Measurements from ENCODE around the gene OPCML. TPM values are rescaled to one million over a fixed set of nuclear protein-coding genes. Genes with fewer than 3 reads are reported as not detected.

OPCML gene
- total and polyA plus RNA-seq, 4 donors = under 0.01 to 0.01 TPM; not detected in 2

- no peak for DNase-seq (ENCODE audit: low spot score)
- no peaks in the 10 kb centered on the region for H3K27me3 ChIP-seq (ENCODE audit: control insufficient read depth in 4 of 4, insufficient read depth in 4 of 4, low read length in 3 of 4)
- TF ChIP-seq MAX (IDR thresholded peaks at IDR 0.05) (no peak), EGR1 (IDR thresholded peaks at IDR 0.05; ENCODE audit: low read depth in 2 of 2) (no peak), SP1 (IDR thresholded peaks at IDR 0.05) (no peak), FOXA1 (IDR thresholded peaks at IDR 0.05) (no peak), RXRA (IDR thresholded peaks at IDR 0.05) (no peak), GABPA (IDR thresholded peaks at IDR 0.05 in 1 of 2, conservative IDR thresholded peaks at IDR 0.05 in 1 of 2) (no peak), ZBTB33 (IDR thresholded peaks at IDR 0.05) (no peak), NR2F2 (IDR thresholded peaks at IDR 0.05) (no peak), HNF4A (conservative IDR thresholded peaks at IDR 0.05) (no peak), YY1 (IDR thresholded peaks at IDR 0.05) (no peak), REST (IDR thresholded peaks at IDR 0.05) (no peak), FOXA2 (IDR thresholded peaks at IDR 0.05) (no peak), JUND (IDR thresholded peaks at IDR 0.05) (no peak)
- TF ChIP-seq, protein P1, sequence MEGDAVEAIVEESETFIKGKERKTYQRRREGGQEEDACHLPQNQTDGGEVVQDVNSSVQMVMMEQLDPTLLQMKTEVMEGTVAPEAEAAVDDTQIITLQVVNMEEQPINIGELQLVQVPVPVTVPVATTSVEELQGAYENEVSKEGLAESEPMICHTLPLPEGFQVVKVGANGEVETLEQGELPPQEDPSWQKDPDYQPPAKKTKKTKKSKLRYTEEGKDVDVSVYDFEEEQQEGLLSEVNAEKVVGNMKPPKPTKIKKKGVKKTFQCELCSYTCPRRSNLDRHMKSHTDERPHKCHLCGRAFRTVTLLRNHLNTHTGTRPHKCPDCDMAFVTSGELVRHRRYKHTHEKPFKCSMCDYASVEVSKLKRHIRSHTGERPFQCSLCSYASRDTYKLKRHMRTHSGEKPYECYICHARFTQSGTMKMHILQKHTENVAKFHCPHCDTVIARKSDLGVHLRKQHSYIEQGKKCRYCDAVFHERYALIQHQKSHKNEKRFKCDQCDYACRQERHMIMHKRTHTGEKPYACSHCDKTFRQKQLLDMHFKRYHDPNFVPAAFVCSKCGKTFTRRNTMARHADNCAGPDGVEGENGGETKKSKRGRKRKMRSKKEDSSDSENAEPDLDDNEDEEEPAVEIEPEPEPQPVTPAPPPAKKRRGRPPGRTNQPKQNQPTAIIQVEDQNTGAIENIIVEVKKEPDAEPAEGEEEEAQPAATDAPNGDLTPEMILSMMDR (IDR thresholded peaks at IDR 0.05; ENCODE audit: low read depth, low read length, missing input control) = no peak
- no peak overlapping the region for H3K9ac ChIP-seq (ENCODE audit: low read depth in 1 of 2, low read length in 2 of 2)
- H3K4me1 ChIP-seq (ENCODE audit: control insufficient read depth in 4 of 4, insufficient read depth in 4 of 4, low read length in 3 of 4) = no peaks in the 10 kb centered on the region
- H3K9me3 ChIP-seq (ENCODE audit: control insufficient read depth in 4 of 4, low read length in 3 of 4) = no peaks in the 10 kb centered on the region
- H3K36me3 ChIP-seq (ENCODE audit: control insufficient read depth in 4 of 4, insufficient read depth in 3 of 4, low read depth in 1 of 4, low read length in 3 of 4) = no peaks in the 10 kb centered on the region
- H3K4me3 ChIP-seq (ENCODE audit: low read depth in 1 of 3, low read length in 3 of 3) = no peak overlapping the region
- no peak overlapping the region for H3K27ac ChIP-seq (ENCODE audit: low read depth in 1 of 2, low read length in 2 of 2)
- WGBS = 91% methylated on average over 5 of the region's 5 CpGs
Observed at GRCh38 chr11:132670921-132671675, 861.2 kb downstream of the OPCML start.

DNA sequence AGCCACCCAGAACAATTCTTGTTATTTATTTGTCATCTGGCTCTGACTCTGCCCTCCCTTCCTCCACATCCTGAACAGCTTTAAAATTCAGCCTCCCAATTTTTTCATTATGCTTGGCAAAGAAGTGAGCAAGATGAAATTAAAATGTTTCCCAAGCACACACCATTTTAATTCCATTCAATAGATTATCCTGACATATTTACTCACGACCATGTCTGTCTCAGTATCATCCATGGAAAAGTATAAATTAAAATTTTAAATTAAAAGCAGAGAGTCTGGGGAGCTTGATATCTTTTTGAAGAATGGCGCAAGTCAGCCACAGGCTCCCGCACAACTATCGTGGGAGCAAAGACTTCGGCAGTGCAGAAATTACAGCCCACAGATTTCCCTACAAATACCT, 862.4 kb downstream of the OPCML start:
- Histone ChIP-seq H3K9ac (ENCODE audit: low read depth in 1 of 2, low read length in 2 of 2) (no peak overlapping the region), H3K9me3 (ENCODE audit: control insufficient read depth in 4 of 4, low read length in 3 of 4) (no peaks in the 10 kb centered on the region), H3K4me3 (ENCODE audit: low read depth in 1 of 3, low read length in 3 of 3) (no peak overlapping the region), H3K36me3 (ENCODE audit: control insufficient read depth in 4 of 4, insufficient read depth in 3 of 4, low read depth in 1 of 4, low read length in 3 of 4) (no peaks in the 10 kb centered on the region), H3K4me1 (ENCODE audit: control insufficient read depth in 4 of 4, insufficient read depth in 4 of 4, low read length in 3 of 4) (no peaks in the 10 kb centered on the region), H3K27me3 (ENCODE audit: control insufficient read depth in 4 of 4, insufficient read depth in 4 of 4, low read length in 3 of 4) (no peaks in the 10 kb centered on the region), H3K27ac (ENCODE audit: low read depth in 1 of 2, low read length in 2 of 2) (no peak overlapping the region)
- WGBS = 90% methylated on average over 5 of the region's 5 CpGs
- TF ChIP-seq YY1 (IDR thresholded peaks at IDR 0.05) (no peak), FOXA1 (IDR thresholded peaks at IDR 0.05) (no peak), TAF1 (conservative IDR thresholded peaks at IDR 0.05) (no peak)
- no peak for DNase-seq (ENCODE audit: low spot score)
